IMR-90 (cell line): ENCODE results near the gene ZNF714. TPM values are rescaled to one million over a fixed set of nuclear protein-coding genes. Genes with fewer than 3 reads are reported as not detected.

Source experiments
- ATAC-seq: fragments of 200-7000 bp; cut with Tn5 transposase; 2 replicates; pipeline ENCODE4 v1.9.1; 2020; ENCODE audit warnings: low read depth, mild to moderate bottlenecking, moderate library complexity
- Bru-seq: library from RNA; stranded (reverse); fragments of 400-500 nt; gene quantifications from one replicate; lab custom pipeline; 2021; lab: Mats Ljungman, UMichigan
- BruChase-seq, 2 experiments: library from RNA; stranded (reverse); fragments of 400-500 nt; gene quantifications; one replicate each; lab custom pipeline; 2021; lab: Mats Ljungman, UMichigan
- BruUV-seq: library from RNA; stranded (reverse); fragments of 400-500 nt; replicated peaks from 2 replicates; lab custom pipeline; 2021; lab: Mats Ljungman, UMichigan
- CTCF ChIA-PET: fragments of 300-600 bp; formaldehyde crosslinking; extraction: SDS; loops from one replicate; lab custom pipeline; 2021; ENCODE audit warnings: antibody characterized with exemption; lab: Yijun Ruan, JAX
- POLR2A ChIA-PET: fragments of 300-600 bp; sonication (Branson Sonifier 250); formaldehyde crosslinking; loops from one replicate; lab custom pipeline; 2022; ENCODE audit warnings: antibody characterized with exemption; ENCODE audit not compliant: unreplicated experiment; lab: Charles Lee
- DNase-seq: peaks from one replicate; pipeline ENCODE4 v3.0.0; 2013
- H2AFZ ChIP-seq: replicated peaks from 2 replicates; pipeline ENCODE3; 2013; ENCODE audit warnings: low read length, mild to moderate bottlenecking; ENCODE audit not compliant: poor library complexity
- H2AK5ac ChIP-seq: 2 replicates; pipeline ENCODE4 v1.6.1; 2013; ENCODE audit warnings: low read depth, low read length, inconsistent platforms
- H2AK9ac ChIP-seq: replicated peaks from 2 replicates; pipeline ENCODE3; 2013; ENCODE audit warnings: mild to moderate bottlenecking, low read depth, low read length, moderate library complexity; ENCODE audit not compliant: poor library complexity
- H2BK120ac ChIP-seq: 2 replicates; pipeline ENCODE4 v1.6.1; 2013; ENCODE audit warnings: low read depth, low read length, inconsistent platforms
- H2BK15ac ChIP-seq: 3 replicates; pipeline ENCODE4 v1.6.1; 2013; ENCODE audit warnings: low read depth, low read length, inconsistent platforms
- H2BK20ac ChIP-seq: 2 replicates; pipeline ENCODE4 v1.6.1; 2013; ENCODE audit warnings: low read depth, mild to moderate bottlenecking, inconsistent platforms, low read length, moderate library complexity
- H2BK5ac ChIP-seq: 2 replicates; pipeline ENCODE4 v1.6.1; 2013; ENCODE audit warnings: mild to moderate bottlenecking, low read depth, low read length, inconsistent platforms; ENCODE audit not compliant: poor library complexity, severe bottlenecking
- H3K14ac ChIP-seq: replicated peaks from 2 replicates; pipeline ENCODE4 v1.6.1; 2013; ENCODE audit warnings: low read depth, low read length, inconsistent platforms
- H3K18ac ChIP-seq: 2 replicates; pipeline ENCODE4 v1.6.1; 2013; ENCODE audit warnings: low read depth, low read length, control low read depth
- H3K23ac ChIP-seq: 2 replicates; pipeline ENCODE4 v1.6.1; 2013; ENCODE audit warnings: low read depth, low read length, inconsistent platforms
- H3K27ac ChIP-seq: 2 replicates; pipeline ENCODE4 v1.5.1; 2013; ENCODE audit warnings: mild to moderate bottlenecking, control low read depth, low read length; ENCODE audit not compliant: insufficient read depth
- H3K27me3 ChIP-seq: 2 replicates; pipeline ENCODE4 v1.6.1; 2013; ENCODE audit warnings: low read length; ENCODE audit not compliant: control insufficient read depth, insufficient read depth
- H3K36me3 ChIP-seq: 2 replicates; pipeline ENCODE4 v1.6.1; 2013; ENCODE audit warnings: low read length, mixed read lengths; ENCODE audit not compliant: control insufficient read depth, insufficient read depth
- H3K4ac ChIP-seq: 2 replicates; pipeline ENCODE4 v1.6.1; 2013; ENCODE audit warnings: low read depth, low read length, inconsistent platforms
- H3K4me1 ChIP-seq: 2 replicates; pipeline ENCODE4 v1.6.1; 2013; ENCODE audit warnings: low read length, mixed read lengths; ENCODE audit not compliant: control insufficient read depth, insufficient read depth
- H3K4me2 ChIP-seq: 2 replicates; pipeline ENCODE4 v1.6.1; 2013; ENCODE audit warnings: low read depth, mild to moderate bottlenecking, control low read depth, low read length, moderate library complexity
- H3K4me3 ChIP-seq: 2 replicates; pipeline ENCODE4 v1.5.1; 2013; ENCODE audit warnings: low read depth, mild to moderate bottlenecking, control low read depth, low read length, moderate library complexity; ENCODE audit not compliant: insufficient read depth
- H3K56ac ChIP-seq: 2 replicates; pipeline ENCODE4 v1.6.1; 2013; ENCODE audit warnings: low read length, inconsistent platforms; ENCODE audit not compliant: insufficient read depth; ENCODE audit errors: extremely low read depth
- H3K79me1 ChIP-seq, 2 experiments: 2 replicates each; pipeline ENCODE4 v1.6.1; 2013; ENCODE audit warnings: low read length in 2 of 2, inconsistent platforms in 1 of 2, low read depth in 1 of 2
- H3K9ac ChIP-seq: 2 replicates; pipeline ENCODE4 v1.6.1; 2013; ENCODE audit warnings: low read depth, low read length, control low read depth
- H3K9me1 ChIP-seq: 2 replicates; pipeline ENCODE4 v1.6.1; 2013; ENCODE audit warnings: low read length, inconsistent platforms; ENCODE audit not compliant: insufficient read depth
- H3K9me3 ChIP-seq: 2 replicates; pipeline ENCODE4 v1.6.1; 2013; ENCODE audit warnings: low read length; ENCODE audit not compliant: control insufficient read depth, insufficient read depth
- H4K20me1 ChIP-seq: 2 replicates; pipeline ENCODE4 v1.6.1; 2013; ENCODE audit warnings: low read length, inconsistent platforms; ENCODE audit not compliant: insufficient read depth
- H4K5ac ChIP-seq: 2 replicates; pipeline ENCODE4 v1.6.1; 2013; ENCODE audit warnings: mild to moderate bottlenecking, low read depth, low read length, control low read depth
- H4K8ac ChIP-seq, 2 experiments: 2 replicates each; pipeline ENCODE4 v1.6.1; 2013; ENCODE audit warnings: low read depth in 2 of 2, low read length in 2 of 2, control low read depth in 1 of 2, inconsistent platforms in 1 of 2
- H4K91ac ChIP-seq: 2 replicates; pipeline ENCODE4 v1.6.1; 2013; ENCODE audit warnings: low read depth, low read length, inconsistent platforms; ENCODE audit not compliant: insufficient read depth
- ELK1 ChIP-seq: fragments of 150-350 bp; IDR thresholded peaks from 2 replicates; pipeline ENCODE4 v1.6.1; 2016; ENCODE audit warnings: low read depth, mild to moderate bottlenecking, low read length, moderate library complexity, borderline replicate concordance
- MXI1 ChIP-seq: IDR thresholded peaks from 2 replicates; pipeline ENCODE4 v1.6.1; 2012; ENCODE audit warnings: low read depth, mild to moderate bottlenecking, low read length, moderate library complexity, borderline replicate concordance
- POLR2A ChIP-seq: IDR thresholded peaks from 2 replicates; pipeline ENCODE4 v1.6.1; 2012; ENCODE audit warnings: mild to moderate bottlenecking, low read depth, low read length
- WGBS, 2 experiments: methylation state at CpG; one replicate each; pipeline versions ENCODE4 v1.1.5 to v1.1.7; 2013; ENCODE audit warnings: missing lambda C conversion rate in 2 of 2; ENCODE audit not compliant: insufficient read length in 1 of 2; ENCODE audit errors: extremely low coverage in 2 of 2; 5-methylcytosine and 5-hydroxymethylcytosine counted together
- dilution Hi-C: fragments of 300-500 bp; cut with HindIII; formaldehyde crosslinking; loops from one replicate; pipeline ENCODE4 v1.14.3; 2018; ENCODE audit warnings: low sequenced_read_pairs; ENCODE audit not compliant: unreplicated experiment
- in situ Hi-C: fragments of 300-500 bp; cut with MboI; formaldehyde crosslinking; loops from 3 replicates; pipeline ENCODE4 v1.14.3; 2019; ENCODE audit warnings: low sequenced_read_pairs, inconsistent platforms, mixed read lengths
- intact Hi-C: fragments of 100-400 bp; cut with micrococcal nuclease; formaldehyde crosslinking; loops from 2 replicates; pipeline ENCODE4 v1.10.0; 2022
- long read RNA-seq: library from polyadenylated mRNA; unstranded; transcript quantifications from one replicate; pipeline ENCODE4 v2.0.0, GENCODE V29; 2021; ENCODE audit not compliant: unreplicated experiment
- polyA plus RNA-seq, 3 experiments: library from polyadenylated mRNA; depleted of rRNA; stranded (reverse); fragments of >200 nt; gene quantifications; 2 replicates each; pipeline ENCODE4 v1.2.3, GENCODE V29; 2012; ENCODE audit warnings: low replicate concordance in 1 of 3
- total RNA-seq: library from RNA; depleted of rRNA; stranded (reverse); fragments of >200 nt; gene quantifications from 2 replicates; pipeline ENCODE4 v1.2.3, GENCODE V29; 2012; rRNA removed
- TF ChIP-seq, protein P1 (sequence below): fragments of 150-350 bp; IDR thresholded peaks from 2 replicates; pipeline ENCODE4 v1.6.1; 2017; ENCODE audit warnings: mild to moderate bottlenecking, antibody characterized with exemption, low read length, low read depth

ZNF714 gene
- 14.3 and 15.6 TPM in 2 replicates for total RNA-seq
- 5.6 and 7.2 TPM in 2 replicates for polyA plus RNA-seq (2012; rRNA removed)
- polyA plus RNA-seq (2012; cell fraction: cytosol; rRNA removed) = 1.7 TPM in 2 replicates
- 1.8 and 7.2 TPM in 2 replicates for polyA plus RNA-seq (2012; cell fraction: nucleus; rRNA removed; ENCODE audit: low replicate concordance)
- Bru-seq, nascent RNA = percentile 72 among the genes with signal in this experiment
- percentile 79 among the genes with signal in this experiment for BruChase-seq, experiment 1, labeled RNA remaining after a 6-hour chase
- percentile 84 among the genes with signal in this experiment for BruChase-seq, experiment 2, labeled RNA remaining after a 2-hour chase
- long read RNA-seq, full-length matches to known transcripts = 3 of 4 reads
- long read RNA-seq, partial matches to known transcripts = 0 of 4 reads
- long read RNA-seq, other reads (novel, unspliced or antisense) = 1 of 4 reads

DNA sequence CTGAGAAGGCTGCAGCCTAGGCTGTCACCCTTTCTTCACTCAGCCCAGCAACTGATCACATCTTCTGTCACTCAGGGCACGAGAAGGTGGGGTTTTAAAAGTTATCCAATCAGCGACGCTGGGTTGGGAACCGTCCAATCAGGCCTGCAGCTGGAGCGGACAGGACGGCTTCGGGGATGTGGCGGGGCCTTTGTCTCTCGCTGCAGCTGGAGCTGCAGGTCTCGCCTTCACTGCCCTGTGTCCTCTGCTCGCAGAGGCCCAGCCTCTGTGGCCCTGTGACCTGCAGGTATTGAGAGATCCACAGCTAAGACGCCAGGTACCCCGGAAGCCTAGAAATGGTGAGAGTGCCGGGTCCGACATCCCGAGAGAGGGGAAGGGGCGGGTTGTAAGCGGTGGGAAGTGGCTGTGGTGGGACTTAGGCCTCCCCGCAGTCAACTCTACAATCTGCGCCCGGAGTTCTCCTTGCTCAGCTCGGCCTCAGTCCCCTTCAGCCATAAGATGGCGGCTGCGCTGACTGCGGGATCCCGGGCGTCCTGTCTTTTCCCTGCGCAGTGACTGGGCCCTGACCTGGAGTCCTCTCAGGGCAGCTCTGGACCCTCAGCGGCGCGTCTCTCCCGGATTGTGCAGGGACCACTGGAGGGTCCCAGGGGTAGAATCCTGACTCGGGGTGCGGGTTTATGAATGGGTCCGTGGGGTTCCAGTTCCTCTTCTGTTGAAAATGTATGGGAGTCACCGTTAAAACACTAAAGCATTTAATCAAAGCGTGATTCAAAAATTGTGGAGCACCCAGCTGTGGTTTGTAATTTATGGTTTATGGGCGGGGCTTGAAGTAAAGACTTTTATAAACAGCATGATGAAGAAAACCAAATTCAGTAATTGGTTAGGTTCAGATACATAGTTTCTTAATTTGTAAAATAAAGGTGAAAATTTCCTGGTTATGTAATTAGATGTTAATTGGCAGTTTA lies at the start of gene ZNF714:
Gene ZNF714, plus strand, starts transcription at position 193 of the 965 bp plus-strand sequence. CDS start 16,066 bp downstream, outside the sequence.
- POLR2A ChIA-PET = no interaction called here
- H2AFZ ChIP-seq = peak within 1 kb of the TSS; percentile 97
- H3K56ac ChIP-seq = peak within 1 kb of the TSS; percentile 58; the same call in 1 of the 2 replicates
- CTCF ChIA-PET = interaction anchor here (0.6 kb wide), 1 partner anchor 55 kb away, joined by 3 read pairs; no protein-coding TSS in a partner anchor
- dilution Hi-C loops = no loop called here
- no peak within 1 kb of the TSS for H4K91ac ChIP-seq
- no peak within 1 kb of the TSS for H4K5ac ChIP-seq
- no peak within 1 kb of the TSS for H2BK15ac ChIP-seq
- H3K4me3 ChIP-seq = peak within 1 kb of the TSS; percentile 76
- no peaks in the 10 kb centered on the region for H3K36me3 ChIP-seq
- peaks cover 18 to 21% of the 10 kb centered on the region in 2 experiments for H3K79me1 ChIP-seq
- DNase-seq (peak; percentile 94), ATAC-seq (peak; percentile 98)
- no peak within 1 kb of the TSS for H3K23ac ChIP-seq
- peaks cover 6% of the 10 kb centered on the region for H3K4me1 ChIP-seq
- no peak within 1 kb of the TSS for H2AK5ac ChIP-seq
- in situ Hi-C loops = no loop called here
- H2BK20ac ChIP-seq = no peak within 1 kb of the TSS
- no peak within 1 kb of the TSS for H3K18ac ChIP-seq
- H3K14ac ChIP-seq = peak within 1 kb of the TSS; percentile 76; the same call in 1 of the 2 replicates
- H2BK5ac ChIP-seq = peak within 1 kb of the TSS; percentile 48
- H3K9me3 ChIP-seq = no peaks in the 10 kb centered on the region
- no peaks in the 10 kb centered on the region for H3K27me3 ChIP-seq
- intact Hi-C loops = no loop called here
- 0% methylated on average over 3 of the region's 38 CpGs; no CpG with 5 or more reads in 1 of the 2 experiments for WGBS, 2 experiments
- peak within 1 kb of the TSS; percentile 59; the same call in 1 of the 2 replicates for H3K4ac ChIP-seq
- H3K4me2 ChIP-seq = peak within 1 kb of the TSS; percentile 63
- H4K8ac ChIP-seq = peak within 1 kb of the TSS in 1 of 2 experiments; percentile 55; a peak in 1 of 4 replicates
- peak within 1 kb of the TSS; percentile 85 for H2AK9ac ChIP-seq
- TF ChIP-seq POLR2A = peak; percentile 82
- TF ChIP-seq, protein P1, sequence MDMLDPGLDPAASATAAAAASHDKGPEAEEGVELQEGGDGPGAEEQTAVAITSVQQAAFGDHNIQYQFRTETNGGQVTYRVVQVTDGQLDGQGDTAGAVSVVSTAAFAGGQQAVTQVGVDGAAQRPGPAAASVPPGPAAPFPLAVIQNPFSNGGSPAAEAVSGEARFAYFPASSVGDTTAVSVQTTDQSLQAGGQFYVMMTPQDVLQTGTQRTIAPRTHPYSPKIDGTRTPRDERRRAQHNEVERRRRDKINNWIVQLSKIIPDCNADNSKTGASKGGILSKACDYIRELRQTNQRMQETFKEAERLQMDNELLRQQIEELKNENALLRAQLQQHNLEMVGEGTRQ = 0 out of 2 replicates have a peak, but pooled peaks have one; percentile 10
- TF ChIP-seq MXI1 = peak; percentile 60; the same call in 1 of the 2 replicates
- TF ChIP-seq ELK1 = no peak
- no peak within 1 kb of the TSS for H2BK120ac ChIP-seq
- no peaks in the 10 kb centered on the region for H4K20me1 ChIP-seq
- peak within 1 kb of the TSS; percentile 65 for H3K27ac ChIP-seq
- H3K9me1 ChIP-seq = no peaks in the 10 kb centered on the region
- H3K9ac ChIP-seq = peak within 1 kb of the TSS; percentile 65
- no TSS peak for BruUV-seq
